ENCODE measurements around the gene ABHD13.
"Not testable (repeated sequence)": the region's sequence is repeated elsewhere in the genome, so short reads cannot be mapped to it uniquely, and the experiment has no call there.

The ABHD13 gene

GRCh38 chr13:108225440-108225839, 7.2 kb downstream of the ABHD13 start:
- DNase-seq, result no peak

DNA sequence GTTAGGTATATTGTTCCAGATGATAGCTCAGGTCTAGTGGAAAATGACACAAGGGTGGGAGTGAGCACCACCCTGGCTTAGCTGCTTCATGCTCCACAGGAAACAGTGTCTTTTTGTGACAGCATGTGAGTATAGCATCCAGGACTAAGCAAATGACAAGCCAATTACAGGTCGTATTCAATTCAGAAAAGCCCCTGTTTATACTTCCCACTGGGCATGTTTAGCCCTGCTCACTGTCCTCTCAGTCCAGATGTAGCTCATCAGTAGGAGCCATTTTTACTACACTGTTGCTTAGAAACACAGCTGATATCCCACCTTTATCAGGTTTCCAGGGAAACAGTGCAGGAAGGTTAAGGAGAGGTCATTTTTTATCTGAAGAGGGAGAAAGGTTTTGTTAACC, 8.0 kb downstream of the ABHD13 start:
- no peak for DNase-seq

DNA sequence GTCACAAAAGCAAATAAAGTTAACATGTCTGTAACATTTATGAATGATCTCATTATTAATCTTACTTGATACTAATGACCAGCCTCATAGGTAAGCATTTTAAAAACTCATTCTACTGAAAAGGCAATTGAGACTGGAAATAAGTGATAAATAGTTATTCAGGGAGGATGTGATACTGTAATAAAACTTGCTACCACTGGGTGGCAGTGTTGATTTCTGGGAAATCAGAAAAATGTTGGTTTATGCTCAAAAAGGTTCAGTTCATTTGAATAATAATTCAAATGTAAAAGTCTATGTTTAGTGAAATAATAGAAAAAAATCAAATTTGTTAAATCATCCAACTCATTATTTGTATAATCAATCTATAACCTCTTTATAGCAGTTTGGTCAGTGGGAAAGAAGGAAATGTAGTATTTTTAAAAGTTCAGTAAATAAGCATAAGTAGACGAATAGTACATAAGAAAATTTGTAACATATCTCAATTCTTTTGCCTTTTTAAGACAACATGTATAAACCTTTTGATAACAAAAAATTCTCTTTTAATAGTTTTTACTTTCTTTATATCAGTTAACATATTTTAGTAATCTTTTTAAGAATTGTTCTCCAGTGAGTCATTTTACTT, 9.6 kb downstream of the ABHD13 start:
- no peak for DNase-seq

DNA sequence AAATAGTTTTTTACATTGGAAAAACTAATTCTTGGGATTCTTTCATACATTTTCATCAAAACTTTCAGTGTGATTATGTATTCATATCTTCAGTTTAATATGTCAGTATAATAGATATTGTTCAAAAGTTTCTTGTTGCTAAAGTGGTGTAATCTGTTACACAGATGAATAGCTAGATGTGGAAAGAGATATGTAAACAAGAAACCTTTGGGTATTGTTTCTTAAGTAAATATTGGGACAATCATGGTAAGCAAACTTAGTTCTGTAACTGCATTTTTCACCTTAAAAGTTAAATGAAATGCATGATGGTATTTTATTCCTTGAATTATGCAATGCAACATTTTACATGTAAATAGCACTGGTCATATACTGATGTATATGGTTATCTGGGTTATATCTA, 12.2 kb downstream of the ABHD13 start:
- no peak for DNase-seq

GRCh38 chr13:108249150-108249549, 31.0 kb downstream of the ABHD13 start:
- DNase-seq, result no peak

DNA sequence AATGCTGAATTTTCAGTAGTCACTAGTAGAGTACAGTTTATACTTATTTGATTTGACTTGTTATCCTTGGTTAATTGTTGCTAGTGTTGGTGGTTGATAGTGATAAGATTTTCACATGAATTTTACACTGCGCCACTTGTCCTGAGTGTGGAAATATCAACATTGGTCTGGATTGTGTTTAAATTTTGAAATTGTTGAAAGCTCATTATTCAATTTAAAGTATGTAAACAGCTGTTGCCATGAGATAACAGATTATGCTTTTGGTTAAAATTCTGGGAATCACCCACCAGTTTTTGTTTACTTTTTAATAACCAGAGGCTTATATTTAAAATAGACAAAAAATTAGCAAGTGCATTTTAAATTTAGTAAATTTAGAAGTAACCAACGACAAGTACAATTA, 39.1 kb downstream of the ABHD13 start:
- DNase-seq, result no peak

DNA sequence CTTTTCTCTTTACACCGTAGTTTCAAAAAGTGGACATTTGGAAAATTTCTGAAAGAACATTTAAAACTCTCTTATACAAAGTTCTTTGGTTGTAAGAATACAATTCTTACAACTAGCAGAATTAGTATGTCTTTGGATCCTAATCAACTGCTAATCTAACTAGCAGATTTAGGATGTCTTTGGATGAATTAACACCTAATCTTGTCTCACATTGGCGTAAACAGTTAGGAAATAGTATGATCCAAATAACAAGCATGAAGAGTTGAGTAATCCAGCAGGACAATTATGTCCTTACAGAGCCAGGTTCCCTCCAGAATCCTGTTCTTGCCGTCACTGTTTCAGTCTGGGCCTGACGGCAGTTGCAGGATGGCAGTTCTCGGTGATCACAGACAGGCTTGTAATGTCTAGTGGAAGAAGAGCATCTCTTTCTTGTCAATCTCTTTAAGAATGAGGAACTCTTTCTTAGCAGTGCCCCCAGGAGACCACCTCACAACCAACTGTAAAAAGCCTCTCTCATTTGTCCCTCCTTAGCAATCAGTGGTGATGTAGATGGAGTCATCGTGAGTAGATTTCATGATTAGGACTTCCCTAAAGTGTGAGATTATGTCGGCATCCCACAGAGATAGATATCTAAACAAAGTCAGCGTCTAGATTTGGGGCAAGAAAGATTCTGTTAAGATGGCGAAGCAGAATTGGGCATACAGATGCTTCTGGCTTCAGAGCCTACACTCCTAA, 45.6 kb downstream of the ABHD13 start:
- DNase-seq, result no peak

DNA sequence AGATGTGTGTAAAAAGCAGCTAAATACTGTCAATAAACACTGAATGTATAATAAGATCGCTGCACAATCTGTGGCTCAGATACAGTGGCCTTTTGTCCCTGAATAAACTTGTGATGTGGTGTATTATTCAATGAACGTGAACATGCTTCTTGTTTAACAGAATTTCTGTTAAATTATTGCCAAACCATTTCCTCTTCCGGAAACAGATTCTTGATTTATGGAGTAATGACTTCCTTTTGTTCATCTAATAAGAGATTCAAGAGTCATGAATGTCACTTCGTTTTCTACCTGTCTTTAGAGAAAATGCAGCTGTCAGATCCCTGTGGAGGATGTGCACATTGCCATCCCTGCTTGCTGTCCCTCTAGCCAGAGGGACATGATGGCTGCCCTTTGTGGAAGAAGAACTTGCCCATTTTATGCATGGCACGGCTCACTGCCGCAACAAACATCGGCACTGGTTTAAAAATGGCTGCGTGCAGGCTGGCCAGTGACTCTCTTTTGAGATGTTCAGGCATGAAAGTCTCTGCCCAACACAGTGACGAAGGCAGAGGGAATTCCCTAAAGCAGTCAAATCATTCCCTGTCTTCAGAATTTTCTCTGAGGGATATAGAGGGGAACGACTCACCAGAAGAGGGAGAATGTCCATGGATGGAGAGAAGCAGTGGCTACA, 48.3 kb downstream of the ABHD13 start:
- DNase-seq, result no peak

DNA sequence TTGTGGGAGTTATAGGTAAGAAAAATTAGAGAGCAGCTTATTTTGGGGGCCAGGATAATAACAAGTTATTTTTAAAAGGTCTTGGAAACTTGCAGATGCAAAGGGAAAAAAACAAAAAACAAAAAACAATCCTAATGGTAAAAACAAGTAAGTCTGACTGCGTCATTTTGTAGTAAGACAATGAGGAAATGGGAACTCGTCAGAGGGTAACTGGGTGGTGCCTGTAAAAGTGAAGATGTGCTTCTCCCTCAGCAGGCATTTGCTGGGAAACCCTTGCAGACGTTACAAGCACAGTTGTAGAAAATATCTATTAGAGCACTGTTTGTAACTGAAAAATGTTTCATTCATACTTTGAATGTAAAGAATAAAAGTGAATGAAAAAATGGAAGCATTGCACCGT, 49.2 kb downstream of the ABHD13 start:
- DNase-seq, result no peak

DNA sequence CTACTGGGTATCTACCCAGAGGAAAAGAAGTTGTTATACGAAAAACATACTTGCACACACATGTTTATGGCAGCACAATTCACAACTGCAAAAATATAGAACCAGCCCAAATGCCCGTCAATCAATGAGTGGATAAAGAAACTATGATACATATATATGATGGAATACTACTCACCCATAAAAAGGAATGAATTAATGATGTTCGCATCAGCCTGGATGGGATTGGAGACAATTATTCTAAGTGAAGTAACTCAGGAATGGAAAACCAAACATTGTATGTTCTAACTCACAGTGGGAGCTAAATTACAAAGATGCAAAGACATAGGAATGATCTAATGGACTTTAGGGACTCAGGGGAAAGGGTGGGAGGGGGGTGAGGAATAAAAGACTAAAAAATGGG, 49.7 kb downstream of the ABHD13 start:
- DNase-seq, result not testable (repeated sequence)

- no peak for DNase-seq
Observed at GRCh38 chr13:108268466-108269112, 50.4 kb downstream of the ABHD13 start.

GRCh38 chr13:108269601-108270328, 51.6 kb downstream of the ABHD13 start, which contains the start of gene TNFSF13B:
Gene TNFSF13B, plus strand, starts transcription at chr13:108269718. Its CDS starts 178 bp downstream, at chr13:108269896.
- no peak for DNase-seq

- no peak for DNase-seq
Observed at GRCh38 chr13:108270442-108270841, 52.2 kb downstream of the ABHD13 start.

- DNase-seq, result no peak
Observed at GRCh38 chr13:108272333-108272732, 54.1 kb downstream of the ABHD13 start.

GRCh38 chr13:108273429-108274118, 55.4 kb downstream of the ABHD13 start:
- no peak for DNase-seq

- no peak for DNase-seq
Observed at GRCh38 chr13:108274718-108275117, 56.5 kb downstream of the ABHD13 start.

- no peak for DNase-seq
Observed at GRCh38 chr13:108276060-108276459, 57.9 kb downstream of the ABHD13 start.

GRCh38 chr13:108278466-108278865, 60.3 kb downstream of the ABHD13 start:
- no peak for DNase-seq

DNA sequence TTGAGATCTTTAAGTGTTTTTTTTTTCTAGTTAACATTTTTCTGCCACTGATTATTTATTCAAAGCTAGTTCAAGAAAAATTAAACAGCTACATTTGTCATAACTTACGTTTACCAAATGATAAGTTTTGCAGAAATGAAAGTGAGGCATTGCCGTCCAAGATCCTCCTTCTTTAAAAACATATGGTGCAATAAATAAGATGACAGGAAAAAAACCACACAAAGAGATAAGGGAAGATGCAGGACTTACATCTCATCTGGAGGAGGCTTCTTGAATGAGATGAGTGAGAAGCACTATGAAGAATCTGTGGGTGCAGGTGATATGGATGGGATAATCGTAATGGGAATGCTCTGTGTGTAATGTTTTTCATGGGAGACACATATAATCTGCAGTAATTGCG, 63.7 kb downstream of the ABHD13 start:
- DNase-seq, result no peak

- no peak for DNase-seq
Observed at GRCh38 chr13:108283110-108283509, 64.9 kb downstream of the ABHD13 start.

All from NCI-H2081 treated with DMSO at 0.1 percent for 48 hours (cell line).